ENCODE measurements around the gene KCNJ9. TPM values are rescaled to one million over a fixed set of nuclear protein-coding genes. Genes with fewer than 3 reads are reported as not detected.

The KCNJ9 gene
- total RNA-seq (2014; rRNA removed; shearing (Covaris generic)), result 0.08 and 0.24 TPM in 2 replicates
- polyA plus RNA-seq (2016; fragmentation: Nextera tagmentation; extraction: Ambion mirVana), result 0.26 and 0.34 TPM in 2 replicates
- long read RNA-seq, result 0 reads

- H3K27me3 ChIP-seq (ENCODE audit: insufficient read depth), result peaks cover 55% of the 10 kb centered on the region
- H3K27ac ChIP-seq (ENCODE audit: low read depth), result no peak within 1 kb of the TSS
- DNase-seq (ENCODE audit: low spot score) (peak; percentile 87), ATAC-seq (peak; percentile 6; the same call in 1 of the 3 replicates)
- no peak within 1 kb of the TSS for H3K4me3 ChIP-seq
- Mint-ChIP-seq H3K9me3 (no peaks in the 10 kb centered on the region; the same call in 2 of the 3 replicates), H3K27ac (no peak within 1 kb of the TSS), H3K4me1 (peaks cover 17% of the 10 kb centered on the region), H3K27me3 (ENCODE audit: insufficient read depth, low read depth, poor library complexity) (peaks cover 41% of the 10 kb centered on the region), H3K4me3 (no peak within 1 kb of the TSS), H3K36me3 (ENCODE audit: low read depth) (peaks cover 12% of the 10 kb centered on the region; the same call in 2 of the 3 replicates)
- H4K20me1 ChIP-seq (replicated peaks; ENCODE audit: insufficient read depth), result no peaks in the 10 kb centered on the region; the same call in 1 of the 2 replicates
- no peaks in the 10 kb centered on the region for H3K36me3 ChIP-seq (ENCODE audit: insufficient read depth)
- no peak within 1 kb of the TSS for H3K4me2 ChIP-seq
- TF ChIP-seq CTCF (conservative IDR thresholded peaks at IDR 0.05; ENCODE audit: low read depth in 2 of 2) (no peak), STAT1 (IDR thresholded peaks at IDR 0.05; ENCODE audit: unreplicated experiment) (no peak), REST (IDR thresholded peaks at IDR 0.05; ENCODE audit: unreplicated experiment) (no peak), ETS1 (IDR thresholded peaks at IDR 0.05) (no peak), ZNF114 (CRISPR knock-in tag; IDR thresholded peaks at IDR 0.05) (no peak), EZH2phosphoT487 (IDR thresholded peaks at IDR 0.05; ENCODE audit: unreplicated experiment) (no peak), JUNB (IDR thresholded peaks at IDR 0.05; ENCODE audit: unreplicated experiment) (no peak), ZNF331 (CRISPR knock-in tag; IDR thresholded peaks at IDR 0.05; ENCODE audit: low read depth) (no peak), CREB1 (CRISPR knock-in tag; IDR thresholded peaks at IDR 0.05; ENCODE audit: low read depth) (no peak), EZH2 (IDR thresholded peaks at IDR 0.05; ENCODE audit: low read depth, unreplicated experiment) (no peak), POLR2AphosphoS5 (IDR thresholded peaks at IDR 0.05; ENCODE audit: low read depth) (no peak), NANOG (IDR thresholded peaks at IDR 0.05; ENCODE audit: borderline replicate concordance) (no peak), ZNF462 (CRISPR knock-in tag; IDR thresholded peaks at IDR 0.05) (no peak)
- no peaks in the 10 kb centered on the region for H3K79me2 ChIP-seq (replicated peaks; ENCODE audit: insufficient read depth)
- H3K4me1 ChIP-seq (ENCODE audit: insufficient read depth), result no peaks in the 10 kb centered on the region
- H3F3A ChIP-seq (replicated peaks; ENCODE audit: low read depth), result peaks cover 7% of the 10 kb centered on the region
- H3K9me2 ChIP-seq (ENCODE audit: insufficient read depth), result no peaks in the 10 kb centered on the region
- H2AFZ ChIP-seq, result no peak within 1 kb of the TSS
These were observed at the start of gene KCNJ9 for GRCh38 chr1:160081261-160081936. TSS of gene KCNJ9 (plus strand) at chr1:160081538. CDS start at chr1:160084031, 2,493 bp downstream.
